ENCODE results near the gene CDH13.

DNA sequence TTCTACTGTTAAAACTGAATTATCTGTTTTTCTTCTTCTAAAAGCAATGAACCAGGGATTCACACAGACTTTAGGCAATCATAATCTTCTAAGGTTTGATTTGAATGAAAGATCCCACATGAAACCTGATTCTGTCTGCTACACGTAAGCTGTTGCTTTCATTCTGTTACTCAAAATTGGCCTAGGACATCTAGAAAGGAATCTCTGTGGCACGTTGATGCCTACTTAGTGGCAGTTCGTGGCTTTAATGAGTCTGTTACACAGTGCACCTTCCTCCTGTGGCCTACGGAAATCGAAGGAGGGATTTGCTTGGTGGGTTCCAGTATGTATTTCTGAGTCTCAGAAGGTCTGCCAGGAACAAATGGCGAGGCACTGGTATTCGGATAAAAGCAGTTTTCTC is 691.6 kb downstream of the CDH13 start:
- TF ChIP-seq ZNF70 (CRISPR knock-in tag; IDR thresholded peaks at IDR 0.05) (no peak), ARNTL (CRISPR knock-in tag; IDR thresholded peaks at IDR 0.05; ENCODE audit: borderline replicate concordance, low read depth) (no peak), RARB (CRISPR knock-in tag; IDR thresholded peaks at IDR 0.05) (no peak), CSDC2 (CRISPR knock-in tag; IDR thresholded peaks at IDR 0.05) (no peak)

All from SK-N-SH treated with all-trans-retinoic acid at 6 μM for 48 hours (cell line).